ENCODE measurements around the gene ATP11C. TPM values are rescaled to one million over a fixed set of nuclear protein-coding genes. Genes with fewer than 3 reads are reported as not detected.
"Not testable (repeated sequence)": the region's sequence is repeated elsewhere in the genome, so short reads cannot be mapped to it uniquely, and the experiment has no call there.

ATP11C gene
- polyA plus RNA-seq: 6.1 TPM

- H3K36me3 Mint-ChIP-seq: peaks cover 1% of the 10 kb centered on the region
- H3K4me1 Mint-ChIP-seq: peaks cover 19 to 29% (median 20%) of the 10 kb centered on the region in 3 donors
- H3K27ac Mint-ChIP-seq: peak within 1 kb of the TSS; percentile 88 to 96 (median 94)
- H3K9me3 Mint-ChIP-seq: no peaks in the 10 kb centered on the region
- peaks cover 6% of the 10 kb centered on the region for H3K27me3 Mint-ChIP-seq
- peak within 1 kb of the TSS; percentile 89 to 97 (median 96) for H3K4me3 Mint-ChIP-seq
Measured at GRCh38 chrX:139932901-139933796, at the start of gene ATP11C. Gene ATP11C, minus strand, starts transcription at chrX:139933053. Its CDS starts 1,011 bp downstream, at chrX:139932042.

- Mint-ChIP-seq H3K36me3 (no peaks in the 10 kb centered on the region), H3K4me3 (no peak overlapping the region), H3K27ac (no peak overlapping the region), H3K9me3 (peaks cover 0 to 7% (median 4%) of the 10 kb centered on the region in 3 donors), H3K4me1 (peaks cover 0 to 2% (median 0%) of the 10 kb centered on the region in 3 donors), H3K27me3 (peaks cover 4% of the 10 kb centered on the region)
Measured at GRCh38 chrX:139974471-139974870, 41.6 kb upstream of the ATP11C start.

DNA sequence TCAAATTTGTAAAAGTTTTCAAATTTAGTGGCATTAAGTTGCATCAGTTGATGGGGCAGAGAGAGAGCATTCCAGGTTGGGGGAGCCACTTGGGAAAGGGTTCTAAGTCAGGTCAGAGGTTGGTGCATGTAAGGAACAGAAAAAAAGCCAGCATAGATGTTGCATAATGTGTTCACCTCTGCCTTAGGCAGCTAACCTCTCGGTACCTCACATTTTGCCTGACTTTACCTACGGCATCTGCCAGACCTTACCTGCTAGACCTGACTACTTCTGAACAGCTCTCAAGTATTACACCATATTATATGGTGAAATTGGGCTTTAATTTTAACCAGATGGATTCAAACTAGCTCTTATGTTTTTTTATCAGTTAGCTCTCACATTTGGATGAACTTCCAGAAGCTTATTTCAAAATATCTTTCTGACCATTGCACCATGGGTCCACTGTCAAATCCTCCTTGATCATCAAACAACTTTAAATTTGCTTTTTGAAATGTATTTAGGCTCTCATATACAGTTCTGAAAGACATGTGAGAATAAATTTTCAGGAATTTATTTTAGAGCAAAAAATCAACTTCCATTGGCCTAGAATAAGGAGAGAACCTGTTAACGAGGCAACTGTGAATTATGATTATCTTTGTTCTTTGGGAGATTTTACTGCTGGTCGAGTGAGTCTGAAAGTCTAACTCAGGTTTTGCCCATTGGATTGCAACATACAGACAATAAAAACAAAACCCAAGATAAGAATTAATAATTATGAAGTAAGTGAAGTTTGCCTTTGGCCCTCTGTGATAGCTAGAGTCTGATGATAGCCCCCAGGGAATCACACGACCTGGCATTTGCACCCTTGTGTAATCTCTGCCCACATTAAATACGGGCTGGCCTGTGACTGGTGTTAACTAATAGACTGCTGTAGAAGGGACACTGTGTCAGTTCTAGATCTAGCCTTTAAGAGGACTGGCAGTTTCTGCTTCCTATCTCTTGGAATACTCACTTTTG lies 40.1 kb upstream of the ATP11C start:
- H3K9me3 Mint-ChIP-seq: peaks cover 0 to 5% (median 4%) of the 10 kb centered on the region in 3 donors
- peaks cover 4% of the 10 kb centered on the region for H3K27me3 Mint-ChIP-seq
- peaks cover 0 to 2% (median 0%) of the 10 kb centered on the region in 3 donors for H3K4me1 Mint-ChIP-seq
- H3K36me3 Mint-ChIP-seq: no peaks in the 10 kb centered on the region
- no peak overlapping the region for H3K27ac Mint-ChIP-seq
- H3K4me3 Mint-ChIP-seq: no peak overlapping the region

DNA sequence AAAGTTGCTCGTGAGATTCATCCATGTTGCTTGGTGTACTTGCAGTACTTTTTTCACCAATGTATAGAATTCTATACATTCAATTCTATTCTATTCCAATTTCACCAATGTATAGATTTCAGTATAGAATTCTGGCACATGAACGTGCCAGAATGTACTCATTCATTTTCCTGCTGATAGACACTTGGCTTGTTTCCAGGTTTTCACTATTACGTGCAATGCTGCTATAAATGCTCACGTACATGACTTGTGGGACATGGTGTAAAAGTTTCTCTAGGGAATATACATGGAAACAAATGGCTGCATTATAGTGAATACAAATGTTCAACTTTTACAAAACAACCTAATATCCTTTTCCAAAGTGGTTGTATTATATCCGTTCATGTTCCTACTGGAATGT lies 39.3 kb upstream of the ATP11C start:
- H3K27ac Mint-ChIP-seq: no peak overlapping the region
- no peaks in the 10 kb centered on the region for H3K36me3 Mint-ChIP-seq

DNA sequence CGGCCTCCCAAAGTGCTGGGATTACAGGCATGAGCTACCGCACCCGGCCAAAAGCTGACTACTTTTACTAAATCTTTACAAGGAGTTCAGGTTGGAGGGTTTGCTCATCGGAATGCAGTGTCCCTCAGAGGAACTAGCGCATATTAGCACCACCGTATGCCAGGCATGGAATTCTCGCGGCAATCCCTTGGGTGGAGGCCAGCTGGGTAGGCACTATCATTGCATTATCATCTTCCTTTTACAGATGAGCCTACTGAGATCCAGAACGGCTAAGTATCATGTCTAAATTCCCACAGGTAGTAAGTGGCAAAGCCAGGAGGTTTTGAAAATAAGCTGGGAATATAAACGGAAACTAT lies 38.5 kb upstream of the ATP11C start:
- Mint-ChIP-seq H3K27me3 (peaks cover 4% of the 10 kb centered on the region), H3K9me3 (peaks cover 0 to 3% (median 0%) of the 10 kb centered on the region in 3 donors), H3K4me1 (peaks cover 0 to 2% (median 0%) of the 10 kb centered on the region in 3 donors), H3K36me3 (no peaks in the 10 kb centered on the region), H3K27ac (no peak overlapping the region), H3K4me3 (peak overlapping the region in 1 of 4 donors; percentile 30)

More for the DNA sequence above, 39.3 kb upstream of the ATP11C start:
- Mint-ChIP-seq H3K4me1 (peaks cover 0 to 2% (median 0%) of the 10 kb centered on the region in 3 donors), H3K9me3 (peaks cover 0 to 4% (median 4%) of the 10 kb centered on the region in 3 donors), H3K4me3 (no peak overlapping the region), H3K27me3 (peaks cover 4% of the 10 kb centered on the region)

DNA sequence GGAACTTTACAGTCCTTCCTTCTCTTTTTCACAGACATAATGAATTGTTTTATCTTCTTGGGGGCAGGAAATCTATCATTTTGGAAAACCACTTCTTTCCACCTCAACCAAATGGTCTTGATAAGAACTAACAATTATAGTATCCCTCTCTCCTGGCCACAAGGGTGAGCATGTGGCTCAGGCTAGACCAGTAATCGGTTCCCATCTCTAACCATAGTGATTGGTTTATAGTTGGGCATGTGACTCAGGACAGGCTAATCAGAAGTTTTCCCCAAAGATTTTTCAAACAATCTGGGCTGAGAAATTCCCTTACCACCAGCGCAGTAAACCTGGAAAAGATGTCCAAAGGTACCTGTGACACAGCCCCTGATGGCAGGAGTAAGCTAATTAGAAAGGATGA lies 36.4 kb upstream of the ATP11C start:
- H3K27ac Mint-ChIP-seq: no peak overlapping the region
- peaks cover 0 to 2% (median 0%) of the 10 kb centered on the region in 3 donors for H3K4me1 Mint-ChIP-seq
- no peaks in the 10 kb centered on the region for H3K36me3 Mint-ChIP-seq
- H3K27me3 Mint-ChIP-seq: peaks cover 4% of the 10 kb centered on the region
- H3K4me3 Mint-ChIP-seq: no peak overlapping the region
- H3K9me3 Mint-ChIP-seq: peaks cover 0 to 2% (median 0%) of the 10 kb centered on the region in 3 donors

DNA sequence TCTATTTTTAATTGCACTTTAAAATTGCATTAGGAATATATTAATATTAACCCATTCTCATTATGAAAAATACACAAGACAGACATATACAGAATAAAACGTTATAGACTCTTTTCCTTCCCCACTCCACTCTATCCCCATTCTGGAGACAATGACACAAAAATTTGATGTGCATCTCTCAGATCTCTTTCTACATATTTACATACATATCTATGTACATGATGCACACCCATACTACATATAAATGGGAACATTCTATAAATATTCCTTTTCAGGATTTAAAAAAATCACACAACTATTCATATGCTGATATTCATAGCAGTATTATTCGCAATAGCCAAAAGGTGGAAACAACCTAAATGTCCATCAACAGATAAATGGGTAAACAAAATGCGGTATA lies 34.9 kb upstream of the ATP11C start:
- Mint-ChIP-seq H3K27ac (no peak overlapping the region), H3K36me3 (no peaks in the 10 kb centered on the region), H3K4me1 (peaks cover 0 to 2% (median 0%) of the 10 kb centered on the region in 3 donors), H3K27me3 (peaks cover 4% of the 10 kb centered on the region), H3K4me3 (no peak overlapping the region), H3K9me3 (peaks cover 2 to 4% (median 4%) of the 10 kb centered on the region in 3 donors)

DNA sequence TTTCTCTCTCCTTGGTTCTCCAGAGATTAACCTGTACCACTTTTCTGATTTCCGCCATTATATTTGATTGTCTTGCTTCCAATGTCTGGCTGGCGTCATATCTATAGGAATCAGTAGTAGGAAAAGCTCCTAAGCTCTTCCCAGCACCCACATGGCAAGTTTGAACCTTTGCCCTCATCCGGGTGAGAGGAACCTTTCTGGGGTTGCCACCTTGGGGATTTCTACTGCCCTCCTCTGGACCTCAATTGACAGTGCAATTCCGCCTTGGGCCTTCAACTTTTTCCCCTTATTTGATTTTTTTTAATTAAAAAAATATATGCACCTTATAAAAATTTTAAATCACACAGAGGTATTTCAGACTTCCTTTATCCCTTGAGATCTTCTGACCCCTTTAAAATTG lies 34.4 kb upstream of the ATP11C start:
- H3K27ac Mint-ChIP-seq: no peak overlapping the region
- no peak overlapping the region for H3K4me3 Mint-ChIP-seq
- no peaks in the 10 kb centered on the region for H3K36me3 Mint-ChIP-seq
- peaks cover 0 to 2% (median 0%) of the 10 kb centered on the region in 3 donors for H3K4me1 Mint-ChIP-seq
- peaks cover 2 to 4% (median 4%) of the 10 kb centered on the region in 3 donors for H3K9me3 Mint-ChIP-seq
- H3K27me3 Mint-ChIP-seq: peaks cover 5% of the 10 kb centered on the region

- not testable (repeated sequence) for H3K36me3 Mint-ChIP-seq, H3K4me3 Mint-ChIP-seq, H3K27ac Mint-ChIP-seq, H3K27me3 Mint-ChIP-seq, H3K4me1 Mint-ChIP-seq, H3K9me3 Mint-ChIP-seq
Measured at GRCh38 chrX:139966159-139966558, 33.3 kb upstream of the ATP11C start.

DNA sequence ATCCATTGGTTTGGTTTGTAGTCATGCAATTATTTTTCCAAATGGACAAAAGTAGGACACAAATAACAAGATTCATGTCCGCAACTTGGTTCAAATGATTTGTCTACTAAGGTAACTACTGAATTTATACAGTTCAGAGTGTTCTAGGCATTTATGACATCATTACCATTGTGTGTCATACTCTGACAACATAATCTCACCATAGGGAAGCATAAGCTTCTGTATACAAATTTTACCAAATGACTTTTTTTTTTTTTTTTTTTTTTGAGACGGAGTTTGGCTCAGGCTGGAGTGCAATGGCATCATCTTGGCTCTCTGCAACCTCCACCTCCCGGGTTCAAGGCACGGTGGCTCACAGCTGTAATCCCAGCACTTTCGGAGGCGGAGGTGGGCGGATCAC lies 32.6 kb upstream of the ATP11C start, which contains the start of gene CXorf66:
Gene CXorf66, minus strand, starts transcription at position 101 of the 400 bp plus-strand sequence. Its CDS starts 25 bp downstream, at position 76.
- Mint-ChIP-seq H3K27me3 (peaks cover 1% of the 10 kb centered on the region), H3K4me3 (no peak within 1 kb of the TSS), H3K36me3 (no peaks in the 10 kb centered on the region), H3K9me3 (peaks cover 2 to 4% (median 4%) of the 10 kb centered on the region in 3 donors), H3K27ac (no peak within 1 kb of the TSS), H3K4me1 (no peaks in the 10 kb centered on the region)

GRCh38 chrX:139961091-139961490 lies 28.2 kb upstream of the ATP11C start:
- H3K36me3 Mint-ChIP-seq, H3K27me3 Mint-ChIP-seq, H3K27ac Mint-ChIP-seq, H3K4me3 Mint-ChIP-seq, H3K4me1 Mint-ChIP-seq, H3K9me3 Mint-ChIP-seq: not testable (repeated sequence)

- no peaks in the 10 kb centered on the region for H3K36me3 Mint-ChIP-seq
- H3K4me1 Mint-ChIP-seq: no peaks in the 10 kb centered on the region
- H3K4me3 Mint-ChIP-seq: no peak overlapping the region
- no peaks in the 10 kb centered on the region for H3K9me3 Mint-ChIP-seq
- peaks cover 1% of the 10 kb centered on the region for H3K27me3 Mint-ChIP-seq
- no peak overlapping the region for H3K27ac Mint-ChIP-seq
Measured at GRCh38 chrX:139949703-139950102, 16.9 kb upstream of the ATP11C start.

DNA sequence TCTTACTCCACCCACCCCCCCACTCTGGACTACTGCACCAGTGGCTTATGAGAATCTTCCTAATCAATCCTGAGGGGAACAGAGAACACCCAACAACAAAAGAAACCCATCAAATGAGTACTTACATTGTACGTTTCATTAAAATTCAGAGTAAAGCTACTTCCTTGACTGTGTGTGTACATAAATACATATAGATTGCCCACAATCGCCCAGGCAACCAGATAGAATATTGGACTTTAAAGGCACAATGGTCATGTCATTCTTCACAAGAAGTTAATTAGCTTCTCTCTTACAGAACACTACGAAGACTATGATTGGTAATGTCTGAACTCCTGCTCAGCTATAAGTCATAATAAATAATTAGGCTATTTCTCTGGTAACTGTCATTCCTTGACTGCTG lies 12.2 kb upstream of the ATP11C start:
- H3K4me1 Mint-ChIP-seq: peaks cover 0 to 1% (median 0%) of the 10 kb centered on the region in 3 donors
- H3K9me3 Mint-ChIP-seq: peaks cover 0 to 1% (median 0%) of the 10 kb centered on the region in 3 donors
- H3K27me3 Mint-ChIP-seq: peaks cover 1% of the 10 kb centered on the region
- H3K4me3 Mint-ChIP-seq: no peak overlapping the region
- no peak overlapping the region for H3K27ac Mint-ChIP-seq
- no peaks in the 10 kb centered on the region for H3K36me3 Mint-ChIP-seq

DNA sequence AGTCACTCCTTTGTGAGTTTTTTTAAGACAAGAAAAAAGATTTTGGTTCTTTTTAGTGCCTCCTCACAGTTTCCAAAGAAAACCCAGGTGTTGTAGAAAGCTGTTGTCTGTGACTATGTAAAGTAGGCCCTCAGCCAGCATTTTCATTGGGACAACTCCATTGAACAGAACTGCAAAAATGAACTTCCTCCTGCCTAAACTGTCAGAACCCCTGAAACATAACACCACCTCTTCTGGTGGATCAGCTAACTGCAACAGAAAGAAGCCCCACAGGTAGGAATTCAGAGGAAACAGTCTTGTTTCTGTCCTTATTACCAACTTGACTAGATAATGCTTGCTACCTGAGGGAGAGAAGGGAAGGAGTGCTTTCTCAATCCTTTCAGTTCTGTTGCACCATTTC lies 3.4 kb upstream of the ATP11C start:
- H3K27ac Mint-ChIP-seq: no peak overlapping the region
- H3K9me3 Mint-ChIP-seq: no peaks in the 10 kb centered on the region
- peak overlapping the region in 2 of 4 donors; percentile 9 to 69 for H3K4me3 Mint-ChIP-seq
- H3K27me3 Mint-ChIP-seq: no peaks in the 10 kb centered on the region
- H3K4me1 Mint-ChIP-seq: peaks cover 2 to 7% (median 5%) of the 10 kb centered on the region in 3 donors
- H3K36me3 Mint-ChIP-seq: no peaks in the 10 kb centered on the region

- Mint-ChIP-seq H3K27ac (peak overlapping the region in 2 of 3 donors; percentile 94 to 96), H3K9me3 (no peaks in the 10 kb centered on the region), H3K4me1 (peaks cover 17 to 29% (median 19%) of the 10 kb centered on the region in 3 donors), H3K36me3 (peaks cover 1% of the 10 kb centered on the region), H3K4me3 (peak overlapping the region in 3 of 4 donors; percentile 89 to 97 (median 96)), H3K27me3 (peaks cover 6% of the 10 kb centered on the region)
Measured at GRCh38 chrX:139933904-139934303, 1.1 kb upstream of the ATP11C start.
